ENCODE results near the gene KLLN. TPM values are rescaled to one million over a fixed set of nuclear protein-coding genes. Genes with fewer than 3 reads are reported as not detected.

KLLN gene
- total and polyA plus RNA-seq, 7 donors, result 0.14 to 0.92 (median 0.36) TPM

DNA sequence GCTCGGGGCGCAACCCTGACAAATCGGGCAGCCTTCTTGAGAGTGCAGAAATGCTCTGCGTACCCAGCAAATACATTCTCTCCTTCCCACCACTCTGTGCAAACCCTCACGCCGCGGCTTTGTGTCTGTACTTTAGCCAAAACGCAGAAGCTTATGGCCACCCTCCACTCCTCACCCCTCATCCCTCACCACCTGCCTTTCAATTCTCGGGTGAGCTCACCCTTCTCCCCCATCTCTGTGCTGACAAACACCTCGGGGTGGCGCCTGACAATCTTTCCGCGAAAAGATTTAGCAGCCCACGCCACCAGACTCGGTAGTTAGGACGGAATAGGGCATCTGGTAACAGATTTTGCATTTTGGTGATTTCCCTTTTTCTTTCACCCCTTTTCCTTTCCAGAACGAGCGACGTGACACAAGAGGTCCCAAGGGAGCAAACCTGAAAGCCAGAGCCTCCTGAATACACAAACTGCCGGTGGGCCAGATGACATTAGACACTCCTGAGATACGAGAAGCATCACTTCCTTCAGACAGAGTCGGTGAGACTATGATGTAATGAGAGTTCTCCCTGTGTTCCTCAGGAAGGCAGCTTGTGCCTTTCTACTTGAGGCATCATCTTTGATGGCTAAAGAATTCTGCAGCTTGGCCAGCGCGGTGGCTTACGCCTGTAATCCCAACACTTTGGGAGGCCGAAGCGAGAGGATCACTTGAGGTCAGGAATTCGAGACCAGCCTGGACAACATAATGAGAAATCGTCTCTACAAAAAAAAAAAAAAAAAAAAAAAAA lies 44.6 kb downstream of the KLLN start:
- Histone ChIP-seq H3K36me3 (no peaks in the 10 kb centered on the region), H3K27me3 (no peaks in the 10 kb centered on the region), H3K27ac (peak overlapping the region; percentile 82 to 85 (median 83)), H3K4me1 (peaks cover 0 to 39% (median 22%) of the 10 kb centered on the region in 4 donors), H3K4me3 (peak overlapping the region; percentile 63 to 70 (median 67)), H3K9me3 (no peaks in the 10 kb centered on the region)
- TF ChIP-seq, protein P1, sequence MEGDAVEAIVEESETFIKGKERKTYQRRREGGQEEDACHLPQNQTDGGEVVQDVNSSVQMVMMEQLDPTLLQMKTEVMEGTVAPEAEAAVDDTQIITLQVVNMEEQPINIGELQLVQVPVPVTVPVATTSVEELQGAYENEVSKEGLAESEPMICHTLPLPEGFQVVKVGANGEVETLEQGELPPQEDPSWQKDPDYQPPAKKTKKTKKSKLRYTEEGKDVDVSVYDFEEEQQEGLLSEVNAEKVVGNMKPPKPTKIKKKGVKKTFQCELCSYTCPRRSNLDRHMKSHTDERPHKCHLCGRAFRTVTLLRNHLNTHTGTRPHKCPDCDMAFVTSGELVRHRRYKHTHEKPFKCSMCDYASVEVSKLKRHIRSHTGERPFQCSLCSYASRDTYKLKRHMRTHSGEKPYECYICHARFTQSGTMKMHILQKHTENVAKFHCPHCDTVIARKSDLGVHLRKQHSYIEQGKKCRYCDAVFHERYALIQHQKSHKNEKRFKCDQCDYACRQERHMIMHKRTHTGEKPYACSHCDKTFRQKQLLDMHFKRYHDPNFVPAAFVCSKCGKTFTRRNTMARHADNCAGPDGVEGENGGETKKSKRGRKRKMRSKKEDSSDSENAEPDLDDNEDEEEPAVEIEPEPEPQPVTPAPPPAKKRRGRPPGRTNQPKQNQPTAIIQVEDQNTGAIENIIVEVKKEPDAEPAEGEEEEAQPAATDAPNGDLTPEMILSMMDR (IDR thresholded peaks at IDR 0.05), result no peak
- TF ChIP-seq POLR2A (IDR thresholded peaks at IDR 0.05), result no peak
- WGBS, 2 donors, result 9 to 19% methylated on average over 29 of the region's 29 CpGs
- intact Hi-C loops (cut with DNase I), result loop anchor here (2.0 kb wide), 1 partner anchor 44 kb away; the partner anchor contains the start of genes KLLN and PTEN
- DNase-seq, result peak; percentile 56

DNA sequence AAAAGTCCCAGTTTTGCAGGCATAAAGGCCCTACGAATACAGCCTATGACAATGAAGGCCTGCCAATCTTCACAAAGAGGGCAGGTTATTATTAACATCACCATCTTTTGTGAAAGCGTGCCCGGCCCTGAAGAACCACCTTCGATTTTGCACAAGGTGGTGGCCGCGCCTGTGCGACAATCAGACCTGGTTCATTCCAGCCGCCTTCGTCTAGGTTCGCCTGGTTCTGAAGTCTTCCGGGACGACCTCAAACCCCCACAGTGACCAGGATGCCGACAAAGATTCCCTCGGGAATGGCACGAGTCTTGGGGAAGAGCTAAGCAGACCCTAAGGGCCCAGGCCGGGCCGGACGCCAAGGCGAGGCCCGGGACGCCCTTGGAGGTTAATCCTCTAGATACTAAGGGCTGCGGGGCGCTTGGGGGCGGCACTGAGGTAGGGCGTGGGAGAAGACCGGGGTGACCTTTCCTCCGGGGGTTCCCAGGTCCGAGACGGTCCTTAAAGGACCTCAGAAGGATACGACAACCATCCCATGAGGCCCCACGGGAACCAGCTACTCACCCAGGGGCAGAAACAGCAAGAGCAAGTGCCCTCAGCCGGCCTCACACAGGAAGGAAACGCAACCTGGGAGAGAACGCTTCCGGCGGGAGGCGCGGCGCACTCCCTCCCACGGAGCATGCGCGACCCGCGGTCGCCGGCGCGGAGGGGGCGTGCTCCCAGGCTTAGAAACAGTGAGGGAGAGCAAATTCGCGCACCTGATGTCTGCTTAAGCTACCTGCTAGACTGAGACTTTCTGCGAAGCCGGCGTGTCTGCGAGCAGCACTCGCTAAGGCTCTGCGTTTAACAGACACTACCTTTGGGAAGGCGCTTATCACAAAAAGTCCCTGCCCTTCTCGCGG lies 45.5 kb downstream of the KLLN start, which contains the start of gene ATAD1:
Gene ATAD1 (minus strand): TSS at position 618 of the 896 bp plus-strand sequence. CDS start 3,627 bp downstream, outside the sequence.
- Histone ChIP-seq H3K4me1 (peaks cover 0 to 39% (median 22%) of the 10 kb centered on the region in 4 donors), H3K27ac (peak within 1 kb of the TSS; percentile 82 to 85 (median 83)), H3K36me3 (peaks cover 0 to 3% (median 0%) of the 10 kb centered on the region in 4 donors), H3K4me3 (peak within 1 kb of the TSS; percentile 63 to 70 (median 67)), H3K9me3 (no peaks in the 10 kb centered on the region), H3K27me3 (no peaks in the 10 kb centered on the region)
- TF ChIP-seq POLR2AphosphoS5 (IDR thresholded peaks at IDR 0.05), result peak in 3 of 4 donors; percentile 72 to 78 (median 76)
- TF ChIP-seq, protein P1 (IDR thresholded peaks at IDR 0.05), result no peak
- TF ChIP-seq EP300 (IDR thresholded peaks at IDR 0.05), result no peak
- TF ChIP-seq POLR2A (IDR thresholded peaks at IDR 0.05), result peak; percentile 27 to 30
- intact Hi-C loops (cut with DNase I), result loop anchor here (2.0 kb wide), 1 partner anchor 45 kb away; the partner anchor contains the start of genes KLLN and PTEN
- 0% methylated on average over 60 of the region's 60 CpGs for WGBS, 2 donors
- DNase-seq, result peak; percentile 89

DNA sequence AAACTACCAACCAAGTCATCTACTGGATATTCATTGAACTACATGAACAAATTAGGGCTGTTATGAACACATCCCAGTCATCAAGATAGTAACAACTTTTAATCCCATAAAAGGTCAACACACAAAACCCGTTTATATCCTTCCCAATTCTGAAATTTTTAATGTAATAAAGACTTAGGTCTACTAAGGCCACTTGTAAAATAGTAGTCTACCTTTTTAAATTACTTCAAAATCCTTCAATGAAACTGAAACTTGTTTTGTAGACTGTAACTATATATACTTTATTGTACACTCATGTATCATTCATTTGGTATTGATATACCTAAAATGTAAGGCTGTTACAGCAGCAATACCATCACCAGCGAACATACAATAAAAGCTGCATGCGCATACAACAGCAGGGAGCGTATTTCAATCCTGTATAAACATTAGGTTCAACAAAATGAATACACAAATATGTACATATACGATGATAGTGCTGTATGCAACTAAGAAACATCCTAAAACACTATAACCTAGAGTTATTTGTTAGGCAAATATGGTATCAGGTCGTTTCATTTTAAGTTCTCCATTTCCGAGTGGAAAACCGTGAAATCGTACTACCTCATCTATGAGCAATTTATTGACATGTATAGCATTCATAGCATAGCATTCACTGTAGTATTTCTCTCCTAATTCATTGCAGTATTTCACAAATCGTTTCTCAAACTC lies 46.3 kb downstream of the KLLN start:
- Histone ChIP-seq H3K27ac (peak overlapping the region; percentile 82 to 85 (median 83)), H3K36me3 (peaks cover 0 to 11% (median 0%) of the 10 kb centered on the region in 4 donors), H3K9me3 (no peaks in the 10 kb centered on the region), H3K4me1 (peaks cover 0 to 39% (median 22%) of the 10 kb centered on the region in 4 donors), H3K4me3 (peak overlapping the region; percentile 63 to 70 (median 67)), H3K27me3 (no peaks in the 10 kb centered on the region)
- no peak for DNase-seq
- no peak for TF ChIP-seq POLR2AphosphoS5 (IDR thresholded peaks at IDR 0.05)
- TF ChIP-seq EP300 (IDR thresholded peaks at IDR 0.05), result no peak
- TF ChIP-seq, protein P1 (IDR thresholded peaks at IDR 0.05), result no peak
- TF ChIP-seq POLR2A (IDR thresholded peaks at IDR 0.05), result no peak
- intact Hi-C loops (cut with DNase I), result no loop called here
- 4 to 23% methylated on average over 10 of the region's 10 CpGs for WGBS, 2 donors

DNA sequence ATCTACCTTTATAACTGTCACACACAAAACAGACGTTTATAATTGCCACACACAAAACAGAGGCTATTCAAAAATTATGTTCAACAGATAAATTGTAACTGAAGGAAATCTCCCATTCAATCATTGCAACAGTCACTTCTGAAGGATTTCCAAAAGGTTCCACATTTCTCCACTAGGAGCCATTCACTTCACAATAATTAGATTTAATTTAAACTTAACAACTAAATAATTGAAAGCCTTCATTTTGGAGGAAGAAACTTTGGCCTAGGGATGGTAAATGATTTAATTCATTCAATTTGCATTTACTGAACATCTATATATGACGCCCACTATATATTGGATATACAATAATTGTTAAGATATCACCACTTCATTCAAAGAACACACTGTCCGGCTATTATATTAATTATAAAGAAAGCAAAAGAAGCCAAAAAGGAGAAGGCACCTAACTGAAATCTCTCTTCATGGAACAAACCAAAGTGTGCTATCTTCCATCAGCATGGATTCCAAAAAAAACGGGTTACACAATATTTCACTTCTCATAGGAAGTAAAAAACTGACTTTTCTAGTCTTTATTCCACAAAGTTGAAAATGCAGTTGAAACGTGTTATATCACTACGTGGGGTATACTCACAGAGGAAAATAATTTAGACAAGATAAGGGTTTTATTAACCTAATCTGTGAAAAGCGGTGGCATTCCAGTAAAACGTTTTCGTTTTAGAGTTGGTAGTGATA lies 47.0 kb downstream of the KLLN start:
- no peak for DNase-seq
- Histone ChIP-seq H3K4me1 (peaks cover 0 to 39% (median 22%) of the 10 kb centered on the region in 4 donors), H3K27me3 (no peaks in the 10 kb centered on the region), H3K4me3 (peak overlapping the region in 2 of 4 donors; percentile 67 to 70), H3K9me3 (no peaks in the 10 kb centered on the region), H3K27ac (no peak overlapping the region), H3K36me3 (peaks cover 0 to 11% (median 0%) of the 10 kb centered on the region in 4 donors)
- TF ChIP-seq EP300 (IDR thresholded peaks at IDR 0.05) (no peak), POLR2AphosphoS5 (IDR thresholded peaks at IDR 0.05) (no peak), POLR2A (IDR thresholded peaks at IDR 0.05) (no peak)
- TF ChIP-seq, protein P1 (IDR thresholded peaks at IDR 0.05), result no peak
- intact Hi-C loops (cut with DNase I), result no loop called here
- 23 to 58% methylated on average over 9 of the region's 9 CpGs for WGBS, 2 donors
